ENCODE results near the gene HS3ST2.

HS3ST2 gene

DNA sequence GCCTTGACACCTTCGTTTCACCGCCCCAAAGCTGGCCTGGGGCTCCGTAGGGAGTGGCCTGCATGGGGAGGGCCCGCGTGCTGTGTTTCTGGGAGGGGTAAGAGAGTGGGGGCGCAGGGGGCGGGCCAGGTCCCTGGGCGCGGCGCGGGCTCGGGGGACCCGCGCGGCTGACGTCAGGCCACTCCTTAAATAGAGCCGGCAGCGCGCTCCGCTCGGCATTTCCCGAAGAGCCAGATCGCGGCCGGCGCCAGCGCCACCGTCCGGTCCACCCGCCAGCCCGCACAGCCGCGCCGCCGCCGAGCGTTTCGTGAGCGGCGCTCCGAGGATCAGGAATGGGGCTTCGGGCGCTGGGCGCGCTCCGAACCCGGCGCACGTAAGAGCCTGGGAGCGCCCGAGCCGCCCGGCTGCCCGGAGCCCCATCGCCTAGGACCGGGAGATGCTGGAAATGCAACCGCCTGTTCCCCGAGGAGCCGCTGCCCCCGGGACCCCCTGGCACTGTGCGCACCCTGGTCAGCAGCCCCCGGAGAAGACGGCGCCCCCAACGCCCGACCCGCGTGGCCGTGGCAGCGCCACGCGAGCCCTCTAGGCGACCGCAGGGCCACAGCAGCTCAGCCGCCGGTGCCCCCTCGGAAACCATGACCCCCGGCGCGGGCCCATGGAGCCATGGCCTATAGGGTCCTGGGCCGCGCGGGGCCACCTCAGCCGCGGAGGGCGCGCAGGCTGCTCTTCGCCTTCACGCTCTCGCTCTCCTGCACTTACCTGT is at the start of gene HS3ST2:
TSS of gene HS3ST2 (plus strand) at position 215 of the 763 bp plus-strand sequence. CDS start at position 664, 449 bp downstream.
- peak; percentile 1 for DNase-seq

DNA sequence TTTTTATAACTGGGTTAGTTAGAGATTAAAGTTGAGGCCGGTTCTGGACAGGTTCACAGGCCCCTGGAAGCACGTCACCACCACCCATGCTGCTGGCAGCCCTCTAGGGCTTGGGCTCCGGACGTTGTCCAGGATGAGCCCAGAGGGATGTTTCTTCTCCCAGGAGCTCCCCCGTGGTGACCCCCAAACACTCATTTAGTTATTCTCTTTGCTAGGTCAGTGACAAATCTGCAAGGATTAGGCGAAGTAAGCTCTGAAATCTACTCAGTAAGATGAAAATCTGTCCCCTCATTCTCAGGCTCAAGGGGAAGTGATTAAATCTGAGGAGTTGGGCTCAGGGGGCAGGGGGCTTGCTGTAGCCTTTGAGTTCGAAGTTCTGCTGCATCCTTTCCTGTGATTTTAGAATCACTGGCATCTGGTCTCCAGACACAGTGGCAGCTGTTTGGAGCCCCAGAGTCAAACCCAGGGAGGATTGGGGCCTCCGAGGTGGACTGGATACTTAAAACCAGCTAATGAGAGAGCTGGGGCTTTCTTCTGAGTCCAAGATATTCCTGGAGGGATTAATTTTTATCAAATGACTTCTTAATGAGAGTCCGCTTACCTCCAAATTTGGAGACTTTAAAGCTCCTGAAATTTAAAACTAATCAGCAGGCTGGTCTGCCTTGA is 49.2 kb upstream of the HS3ST2 start:
- DNase-seq, result no peak

DNA sequence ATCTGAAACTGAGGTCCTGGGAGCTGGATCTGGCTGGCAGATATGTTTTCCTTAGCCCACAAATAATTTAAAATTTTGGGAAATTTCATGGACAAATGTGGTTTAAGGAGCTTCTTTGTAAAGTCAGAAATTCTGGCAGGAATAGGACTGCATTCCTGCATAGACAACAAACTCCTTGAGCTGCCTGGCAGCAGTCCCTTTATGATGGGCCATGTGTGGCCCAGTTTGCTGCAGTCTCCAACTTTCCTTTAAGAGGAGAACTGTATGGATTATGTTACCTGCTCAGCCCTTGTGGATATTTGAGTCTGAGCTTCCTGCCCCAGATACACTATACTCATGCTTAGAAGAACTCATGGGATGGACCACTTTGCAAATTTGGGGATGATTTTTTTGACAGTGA is 48.5 kb upstream of the HS3ST2 start:
- DNase-seq, result no peak

DNA sequence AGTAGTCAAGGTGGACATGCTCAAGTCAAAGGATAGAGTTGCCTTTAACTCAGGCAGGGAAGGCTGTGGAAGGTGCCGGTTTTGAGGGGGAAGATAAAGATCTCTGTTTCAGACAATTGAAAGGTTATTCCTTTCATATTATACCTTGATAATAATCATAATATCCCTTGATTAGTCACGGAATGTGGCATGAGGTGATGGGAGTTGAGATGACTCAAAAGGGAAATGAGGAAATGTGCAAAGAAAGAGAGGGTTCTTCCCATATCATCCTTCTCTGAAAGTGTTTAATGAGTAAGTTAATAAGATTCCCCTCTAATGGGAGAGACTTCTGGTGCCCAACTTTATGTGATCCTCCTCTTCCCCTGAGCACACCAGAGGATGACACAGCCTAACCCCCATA is 43.1 kb upstream of the HS3ST2 start:
- no peak for DNase-seq

DNA sequence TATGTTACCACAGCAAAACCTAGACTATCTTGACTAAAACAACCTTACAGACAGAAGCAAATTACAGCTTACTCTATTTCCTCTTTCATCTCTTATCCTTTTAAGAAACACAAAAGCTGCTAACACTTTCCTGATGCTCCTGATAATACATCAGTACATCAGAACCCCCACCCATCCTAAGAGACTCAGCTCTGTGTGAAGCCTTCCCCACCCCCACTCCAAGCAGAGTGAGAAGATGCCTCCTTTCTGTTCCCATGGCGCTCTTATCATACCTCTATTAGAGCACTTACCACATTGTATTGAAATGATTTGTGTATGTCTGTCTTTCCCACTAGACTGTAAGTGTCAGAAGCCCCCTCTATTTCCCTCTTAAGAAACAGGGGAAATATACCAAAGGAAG is 42.4 kb upstream of the HS3ST2 start:
- no peak for DNase-seq

DNA sequence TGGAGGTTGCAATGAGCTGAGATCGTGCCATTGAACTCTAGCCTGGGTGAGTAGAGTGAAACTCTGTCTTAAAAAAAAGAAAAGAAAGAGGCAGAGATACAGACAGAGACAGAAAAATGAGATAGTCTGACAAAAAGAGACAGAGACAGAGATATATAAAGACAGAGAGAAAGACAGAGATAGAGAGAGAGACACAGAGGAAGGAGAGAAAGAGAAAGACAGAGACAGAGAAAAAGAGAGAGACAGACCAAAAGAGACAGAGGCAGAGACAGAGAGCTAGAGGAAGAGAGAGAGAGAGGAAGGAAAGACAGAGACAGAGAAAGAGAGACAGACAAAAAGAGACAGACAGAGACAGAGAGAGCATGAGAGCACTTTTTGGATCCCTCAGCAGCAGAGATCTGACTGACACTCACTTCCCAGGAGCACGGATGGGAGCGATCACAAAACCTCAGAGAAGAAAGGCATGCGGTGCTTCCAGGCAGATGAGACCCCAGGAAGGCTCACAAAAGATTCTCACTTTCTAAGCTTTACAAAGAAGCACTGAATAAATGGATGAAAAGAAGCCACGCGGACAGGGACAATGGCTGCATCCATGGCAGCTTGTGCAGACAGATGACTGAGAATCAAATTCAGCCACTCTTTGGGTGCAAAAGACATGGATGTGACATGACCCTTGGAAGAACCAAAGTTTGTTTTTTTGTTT is 38.6 kb upstream of the HS3ST2 start:
- DNase-seq, result no peak

DNA sequence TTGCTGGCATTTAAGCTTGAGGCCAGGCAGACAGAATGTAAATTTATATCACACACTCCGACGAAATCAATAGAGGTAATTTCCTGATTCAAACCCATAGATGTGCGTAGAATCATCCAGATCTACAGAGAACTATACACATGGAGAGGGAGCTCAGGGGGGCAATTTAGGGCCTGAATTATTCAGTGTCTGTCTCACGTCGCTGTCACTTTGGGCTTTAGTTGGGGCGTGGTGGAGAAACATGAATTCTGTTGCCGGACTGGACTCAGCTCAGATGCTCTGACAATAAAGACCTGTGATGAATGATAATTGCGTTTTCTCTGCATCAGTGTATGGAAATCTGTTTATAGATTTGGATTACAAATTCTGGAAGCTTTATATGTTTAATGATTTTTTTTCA is 32.5 kb upstream of the HS3ST2 start:
- no peak for DNase-seq

DNA sequence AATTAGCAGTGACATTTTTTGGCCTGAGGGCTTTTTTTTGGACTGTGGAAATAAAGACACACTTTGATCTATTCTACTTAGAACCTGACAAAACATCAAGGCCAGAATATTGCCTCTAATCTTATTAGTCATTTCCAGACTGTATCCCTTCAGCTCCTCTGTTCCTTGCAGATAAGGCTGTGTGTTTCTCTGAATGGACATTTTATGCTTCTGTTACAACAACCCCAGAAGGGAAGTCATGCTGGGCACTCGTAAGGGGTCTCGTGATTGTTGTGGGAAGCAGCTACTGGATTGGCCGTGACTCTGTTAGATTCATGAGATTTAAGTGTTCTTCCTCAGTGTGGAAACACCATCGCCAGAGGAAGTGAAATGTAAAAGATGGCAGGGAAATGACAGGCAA is 31.6 kb upstream of the HS3ST2 start:
- no peak for DNase-seq

DNA sequence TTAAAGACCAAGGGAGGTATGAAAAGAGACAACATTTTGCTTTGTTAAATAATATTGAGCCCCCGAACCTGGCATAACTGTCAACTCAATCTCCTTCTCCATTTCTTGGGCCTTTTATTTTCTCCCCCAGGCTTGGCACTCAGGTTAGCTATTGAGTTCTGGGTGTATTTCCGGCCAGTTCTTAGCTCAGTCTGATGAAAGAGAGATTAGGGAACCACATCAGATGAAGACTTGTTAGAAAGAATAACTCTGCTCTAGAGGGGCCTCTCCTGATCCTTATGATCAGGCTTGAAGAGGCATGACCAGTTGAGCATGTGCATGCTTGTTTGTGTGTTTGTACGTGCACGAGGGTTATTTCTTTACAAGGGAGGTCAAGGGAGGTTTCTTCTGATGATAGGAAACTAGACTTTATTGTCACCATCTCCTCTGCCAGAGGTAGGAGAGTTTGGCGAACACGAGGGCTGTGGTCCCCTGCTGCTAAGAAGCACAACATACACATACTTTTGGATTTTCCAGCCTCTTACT is 29.2 kb upstream of the HS3ST2 start:
- no peak for DNase-seq

DNA sequence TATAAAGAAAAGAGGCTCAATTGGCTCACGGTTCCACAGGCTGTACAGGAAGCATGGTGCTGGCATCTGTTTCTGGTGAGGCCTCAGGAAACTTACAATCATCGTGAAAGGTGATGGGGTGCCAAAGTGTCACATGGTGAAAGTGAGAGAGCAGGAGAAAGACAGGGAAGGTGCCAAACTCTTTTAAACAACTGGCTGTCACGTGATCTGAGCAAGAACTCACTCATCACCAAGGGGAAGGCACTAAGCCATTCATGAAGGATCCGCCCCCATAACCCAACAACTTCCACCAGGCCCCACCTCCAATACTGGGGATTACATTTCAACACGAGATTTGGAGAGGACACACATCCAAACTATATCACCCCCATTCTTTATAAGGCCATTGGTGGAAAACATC is 28.4 kb upstream of the HS3ST2 start:
- DNase-seq, result no peak

DNA sequence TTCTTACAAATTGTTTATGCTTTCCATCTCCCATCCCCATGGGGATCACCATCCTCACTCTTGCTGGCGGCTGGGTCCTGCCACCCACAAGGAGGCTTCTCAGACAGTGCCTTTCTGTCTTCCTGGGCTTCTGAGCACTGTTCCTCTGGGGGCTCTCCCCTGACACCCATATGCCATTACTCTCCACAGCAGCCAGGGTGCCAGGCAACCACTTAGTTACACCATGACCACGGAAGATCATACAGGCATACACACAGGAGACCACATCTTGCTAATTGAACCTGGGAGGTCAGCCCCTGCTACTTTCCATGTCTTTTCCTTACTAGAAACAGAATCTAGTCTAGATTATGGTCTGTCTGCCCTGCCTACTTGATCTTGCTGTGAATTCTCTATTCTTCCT is 27.7 kb upstream of the HS3ST2 start:
- no peak for DNase-seq

DNA sequence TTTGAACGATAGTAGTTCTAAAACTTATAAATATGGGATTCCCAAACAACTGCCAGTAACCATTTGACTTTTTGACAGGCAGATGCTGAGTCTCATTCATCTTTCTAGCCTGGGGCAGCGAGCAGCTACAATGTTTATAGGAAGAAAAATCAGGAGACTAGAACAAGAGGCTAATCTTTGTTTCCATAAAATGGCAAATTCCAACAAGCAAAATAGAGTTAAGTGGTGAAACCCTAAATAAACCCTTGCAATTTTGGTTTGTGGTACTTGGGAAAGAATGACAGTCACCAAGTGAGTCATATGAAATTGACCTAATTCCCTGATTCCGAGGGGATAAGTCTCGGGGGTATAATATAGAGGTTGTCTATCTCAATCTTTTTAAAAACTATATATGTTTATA is 27.3 kb upstream of the HS3ST2 start:
- no peak for DNase-seq

DNA sequence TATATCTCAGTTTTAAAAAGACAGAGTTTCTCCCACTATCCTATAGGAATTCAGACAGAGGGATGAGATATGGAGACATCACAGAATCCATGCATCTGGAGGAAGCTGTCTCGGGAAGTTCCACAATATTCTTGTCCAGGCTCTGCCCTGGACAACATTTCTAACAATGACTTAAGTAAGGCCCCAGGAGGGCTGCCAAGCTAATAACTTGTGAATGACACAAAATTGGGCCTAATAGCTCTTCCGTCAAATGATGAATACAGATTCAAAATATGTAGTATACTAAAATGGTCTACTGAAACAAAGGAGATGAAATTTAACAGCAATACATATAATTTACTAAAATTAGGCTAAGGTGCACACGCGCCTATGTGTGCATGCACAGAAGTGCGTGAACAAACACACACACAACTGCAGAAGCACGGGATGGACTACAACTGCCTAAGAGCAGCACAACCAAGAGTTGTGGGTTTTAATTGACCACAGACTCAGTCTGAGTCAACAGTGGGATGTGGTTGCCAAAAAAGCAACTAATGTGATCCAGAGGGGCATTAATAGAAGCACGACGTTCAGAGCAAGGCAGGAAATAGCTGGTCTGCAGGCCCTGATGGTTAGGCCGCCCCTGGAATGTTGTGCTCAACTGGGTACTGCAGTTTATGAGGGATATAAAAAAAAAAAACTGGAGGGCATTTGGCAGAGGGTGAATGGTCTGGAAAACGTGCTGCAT is 26.3 kb upstream of the HS3ST2 start:
- no peak for DNase-seq

DNA sequence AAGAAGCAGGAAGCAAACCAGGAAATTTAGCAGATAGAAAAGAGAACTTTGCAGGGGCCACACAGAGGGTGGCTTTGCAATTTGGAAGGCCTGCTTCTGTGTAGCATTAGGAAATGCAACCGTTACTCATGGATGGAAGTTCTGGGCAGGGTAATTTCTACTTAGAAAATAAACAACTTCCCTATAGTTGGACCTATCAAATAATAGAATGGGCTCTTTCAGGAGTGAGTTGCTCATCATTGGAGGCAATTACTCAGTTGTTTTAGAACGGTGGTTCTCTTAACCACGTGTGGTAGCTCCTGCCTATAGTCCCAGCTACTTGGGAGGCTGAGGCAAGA is 25.8 kb upstream of the HS3ST2 start:
- no peak for DNase-seq

DNA sequence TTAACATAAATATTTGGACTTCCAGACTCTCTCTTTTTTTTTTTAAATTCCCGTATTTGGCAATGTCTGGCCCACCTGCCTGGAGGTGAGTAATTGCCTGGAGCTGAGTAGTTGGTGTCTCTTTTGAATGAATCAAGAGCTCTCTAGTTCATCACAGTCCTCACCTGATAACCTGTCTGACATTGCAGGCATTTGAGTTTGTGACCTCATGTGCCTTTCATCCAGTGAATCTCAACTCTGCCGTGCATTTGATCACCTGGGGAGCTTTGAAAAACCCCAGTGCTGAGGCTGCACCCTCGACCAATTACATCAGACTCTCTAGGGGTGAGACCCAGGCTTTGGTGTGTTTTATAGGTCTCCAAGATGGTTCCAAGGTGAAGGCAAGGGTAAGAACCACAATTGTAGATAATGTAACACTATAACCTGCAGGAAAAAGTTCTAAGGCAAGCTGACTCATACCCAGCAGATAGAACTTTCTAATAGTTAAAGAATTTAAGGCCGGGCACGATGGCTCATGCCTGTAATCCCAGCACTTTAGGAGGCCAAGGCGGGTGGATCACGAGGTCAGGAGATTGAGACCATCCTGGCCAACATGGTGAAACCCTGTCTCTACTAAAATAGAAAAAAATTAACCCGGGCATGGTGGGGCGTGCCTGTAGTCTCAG is 24.5 kb upstream of the HS3ST2 start:
- DNase-seq, result no peak

DNA sequence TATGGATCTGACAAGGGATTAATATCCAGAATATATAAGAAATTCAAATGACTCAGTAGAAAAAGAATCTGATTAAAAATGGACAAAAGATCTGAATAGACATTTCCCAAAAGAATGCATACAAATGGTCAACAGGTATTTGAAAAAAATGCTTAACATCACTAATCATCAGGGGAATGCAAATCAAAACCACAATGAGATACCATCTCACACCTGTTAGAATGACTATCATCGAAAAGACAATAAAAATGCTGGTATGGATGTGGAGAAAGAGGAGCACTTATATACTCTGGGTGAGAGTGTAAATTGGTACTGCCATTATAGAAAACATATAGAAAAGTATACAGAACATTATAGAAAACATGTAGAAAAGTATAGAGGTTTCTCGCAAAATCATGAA is 16.4 kb upstream of the HS3ST2 start:
- no peak for DNase-seq

DNA sequence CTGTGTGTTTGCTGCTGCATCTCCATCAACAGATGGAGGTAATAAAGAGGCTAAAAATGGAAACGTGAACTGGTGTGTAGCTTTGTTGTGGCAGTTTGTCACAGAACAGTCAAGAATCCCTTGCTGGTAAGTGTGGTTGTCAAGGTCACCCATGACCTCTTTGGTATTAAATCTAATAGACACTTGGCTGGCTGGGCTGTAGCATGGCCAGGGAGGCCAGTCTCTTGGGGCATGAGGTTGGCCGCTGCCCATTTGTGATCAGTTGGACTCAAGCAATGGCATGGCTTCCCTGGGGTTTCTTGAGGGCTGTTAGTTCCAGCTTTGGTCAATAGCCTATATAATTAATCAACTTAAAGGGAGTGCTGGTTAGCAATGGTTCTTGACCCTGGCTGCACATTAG is 14.8 kb upstream of the HS3ST2 start:
- DNase-seq, result no peak

DNA sequence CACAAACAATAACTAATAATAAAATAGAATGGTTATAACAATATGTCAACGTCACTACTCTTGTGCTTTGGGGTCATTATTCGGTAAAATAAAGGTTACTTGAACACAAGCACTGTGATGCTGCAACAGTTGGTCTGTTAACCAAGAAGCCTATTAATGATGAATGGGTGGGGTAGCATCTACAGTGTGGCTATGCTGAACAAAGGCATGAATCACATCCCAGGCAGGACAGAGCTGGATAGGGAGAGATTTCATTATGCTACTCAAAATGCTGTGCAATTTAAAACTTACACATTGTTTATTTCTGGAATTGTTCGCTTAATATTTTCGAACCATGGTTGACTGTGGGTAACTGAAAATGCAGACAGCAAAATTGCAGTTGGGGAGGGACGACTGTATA is 9.1 kb upstream of the HS3ST2 start:
- DNase-seq, result no peak

DNA sequence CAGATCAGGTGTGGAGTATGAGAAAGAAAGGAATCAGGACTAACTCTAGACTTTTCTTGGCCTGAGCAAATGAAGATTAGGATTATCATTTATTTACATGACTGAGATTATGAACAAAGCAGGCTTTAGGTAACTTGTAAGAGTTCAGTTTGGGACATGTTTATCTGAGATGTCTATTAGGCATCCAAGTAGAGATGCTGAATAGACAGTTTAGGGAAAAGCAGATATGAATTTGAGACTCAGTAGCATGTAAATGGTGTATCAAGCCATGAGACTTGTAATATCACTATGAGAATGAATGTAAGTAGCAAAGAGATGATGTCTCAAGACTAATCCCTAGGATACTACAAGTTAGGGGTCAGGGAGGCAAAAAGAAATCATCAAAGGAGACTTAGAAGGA is 8.6 kb upstream of the HS3ST2 start:
- DNase-seq, result no peak

DNA sequence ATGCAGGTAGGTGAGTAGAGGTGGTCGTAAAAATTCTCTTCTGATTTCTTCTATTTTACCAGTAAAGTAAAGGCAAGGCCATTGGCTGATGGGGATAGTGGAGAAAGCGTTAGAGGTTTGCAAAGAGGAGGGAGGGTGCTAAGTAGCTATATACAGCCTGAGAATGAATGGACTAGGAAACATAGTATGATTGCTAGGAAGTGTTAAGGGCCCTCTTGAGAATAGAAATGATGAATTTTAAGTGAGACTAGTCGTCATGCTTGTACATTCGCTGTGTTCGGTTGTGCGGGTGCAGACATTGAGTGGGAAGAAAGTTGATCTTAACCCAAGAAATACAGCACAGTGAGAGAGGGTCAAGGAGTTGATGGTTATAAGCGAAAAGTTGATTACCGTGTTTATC is 7.2 kb upstream of the HS3ST2 start:
- DNase-seq, result no peak

DNA sequence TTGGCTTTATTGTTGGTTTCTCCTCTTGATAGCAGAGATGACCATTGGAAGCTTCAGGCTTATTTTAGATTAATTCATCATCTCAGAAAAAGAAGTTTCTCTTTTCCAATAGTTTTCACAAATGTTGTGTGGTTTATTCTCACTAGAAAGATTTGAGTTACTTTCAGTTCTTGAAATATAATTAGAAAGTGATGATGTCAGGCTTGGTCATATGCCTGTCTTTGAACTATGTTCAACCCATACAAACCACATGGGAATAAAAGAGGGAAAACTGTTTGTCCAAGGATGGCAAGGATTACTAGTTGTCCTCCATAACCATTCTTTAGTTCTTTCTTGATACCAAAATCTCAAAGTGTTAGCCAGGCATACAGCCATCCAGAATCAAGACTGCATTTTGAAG is 3.7 kb upstream of the HS3ST2 start:
- DNase-seq, result no peak

DNA sequence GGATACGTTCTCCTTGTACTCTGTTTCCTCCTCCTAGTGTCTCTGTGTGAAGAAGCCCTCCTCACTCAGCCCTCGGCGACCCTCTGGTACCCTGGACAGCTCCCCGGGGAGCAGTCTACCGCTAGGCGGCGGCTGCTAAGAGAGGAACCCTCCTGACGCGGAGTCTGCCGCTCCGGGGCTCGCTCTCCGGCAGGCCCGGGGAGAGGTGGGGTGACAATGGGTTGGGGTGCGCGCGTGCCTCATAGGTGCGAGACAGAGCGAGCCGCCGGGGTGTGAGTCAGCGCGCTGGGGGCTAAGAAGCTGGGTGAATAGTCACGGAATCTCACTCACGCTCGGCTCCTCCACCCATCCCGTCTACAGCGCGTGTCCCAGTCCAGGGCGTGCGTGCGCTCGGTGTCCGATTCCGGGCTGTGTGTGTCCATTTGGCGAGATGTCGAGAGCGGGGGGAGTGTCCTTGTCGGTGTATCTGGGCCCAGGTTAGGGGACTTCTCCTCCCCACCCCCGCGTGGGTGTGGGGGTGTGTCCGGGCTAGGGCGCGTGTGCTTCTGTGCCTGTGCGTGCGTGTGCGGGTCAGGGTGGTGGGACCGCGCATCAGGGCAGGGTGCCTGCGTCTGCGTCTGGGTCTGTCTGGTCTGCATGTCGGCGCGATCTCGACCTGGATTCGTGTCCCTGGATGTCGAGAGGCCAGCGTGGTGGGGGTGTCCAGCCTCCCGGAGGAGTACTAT is 577 bp upstream of the HS3ST2 start:
- DNase-seq, result no peak
